Posterior cingulate gyrus (tissue), 11 donors: ENCODE results near the gene ZNF536.
A peak's percentile ranks its signal among the peaks of the same experiment; 100 is the strongest.

Experiments used
- DNase-seq, 10 donors: peaks; one replicate each; pipeline versions ENCODE4 v3.0.0 to v3.0.0-alpha.2; 2020 to 2021; ENCODE audit warnings: mixed read lengths in 3 of 10
- intact Hi-C: fragments of 100-400 bp; cut with DNase I; formaldehyde crosslinking; loops from one replicate; pipeline ENCODE4 v1.15.1; 2023

ZNF536 gene

GRCh38 chr19:30541575-30541974, 169.4 kb downstream of the ZNF536 start:
- no peak for DNase-seq
- intact Hi-C loops: no loop called here

- no peak for DNase-seq
- intact Hi-C loops: no loop called here
These were observed 171.2 kb downstream of the ZNF536 start for GRCh38 chr19:30543243-30543945.

- no peak for DNase-seq
- intact Hi-C loops: no loop called here
These were observed 173.6 kb downstream of the ZNF536 start for GRCh38 chr19:30545752-30546151.

- intact Hi-C loops: no loop called here
- no peak for DNase-seq
These were observed 174.1 kb downstream of the ZNF536 start for GRCh38 chr19:30546332-30546731.

DNA sequence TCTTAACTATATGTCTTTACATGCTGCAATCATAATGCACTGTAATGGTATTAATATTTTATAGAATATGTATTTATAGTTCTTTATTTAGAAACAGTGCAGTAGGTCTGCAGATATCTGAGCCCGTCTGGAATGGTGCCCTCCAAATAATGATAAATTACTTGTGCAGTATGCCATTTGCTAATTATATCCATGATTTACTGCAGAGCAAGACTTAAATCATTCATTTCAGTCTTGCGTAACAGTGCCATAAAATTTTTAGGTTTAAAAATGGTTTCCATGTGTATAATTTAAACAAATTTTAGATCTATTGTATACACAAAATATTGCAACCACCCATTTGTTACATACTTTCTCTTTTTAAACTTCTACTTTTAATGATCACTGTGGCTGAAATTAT, 175.1 kb downstream of the ZNF536 start:
- intact Hi-C loops: no loop called here
- no peak for DNase-seq

DNA sequence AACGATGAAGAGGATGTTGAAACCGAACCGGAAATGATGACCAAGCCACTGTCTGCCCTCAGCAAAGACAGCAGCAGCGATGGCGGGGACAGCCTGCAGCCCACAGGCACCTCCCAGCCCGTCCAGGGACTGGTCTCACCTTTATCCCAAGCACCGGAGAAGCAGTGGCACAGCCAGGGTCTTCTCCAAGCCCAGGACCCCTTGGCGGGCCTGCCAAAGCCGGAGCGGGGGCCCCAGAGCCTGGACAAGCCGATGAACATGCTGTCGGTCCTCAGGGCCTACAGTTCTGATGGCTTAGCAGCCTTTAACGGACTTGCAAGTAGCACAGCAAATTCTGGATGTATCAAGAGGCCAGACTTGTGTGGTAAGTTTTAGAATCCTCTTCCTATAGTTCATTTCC, 177.0 kb downstream of the ZNF536 start:
- DNase-seq: peak in 1 of 10 donors; percentile 73
- intact Hi-C loops: no loop called here

- no peak for DNase-seq
These were observed 179.1 kb downstream of the ZNF536 start for GRCh38 chr19:30551271-30551670.

DNA sequence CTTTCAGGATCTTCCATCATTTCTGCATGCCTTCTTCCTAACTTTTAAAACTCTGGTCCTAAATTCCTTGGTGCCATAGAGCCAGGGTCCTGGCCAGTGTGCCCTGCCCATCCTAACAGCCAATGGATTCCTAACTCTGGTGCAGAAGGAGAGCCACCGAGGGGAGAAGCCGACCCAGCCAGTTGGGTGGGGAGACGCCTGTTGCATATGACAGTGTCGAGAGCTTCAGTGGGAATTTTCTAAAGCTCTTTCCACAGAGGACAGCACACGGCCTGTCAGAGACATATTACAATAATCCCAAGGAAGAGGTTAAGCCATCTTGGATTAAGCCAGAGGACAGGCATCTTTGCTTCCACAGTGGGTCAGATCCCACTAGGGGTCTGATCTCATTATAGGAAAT, 180.4 kb downstream of the ZNF536 start:
- intact Hi-C loops: no loop called here
- DNase-seq: no peak

More at GRCh38 chr19:30551271-30551670, 179.1 kb downstream of the ZNF536 start:
- intact Hi-C loops: no loop called here

- intact Hi-C loops: no loop called here
- DNase-seq: no peak
These were observed 183.0 kb downstream of the ZNF536 start for GRCh38 chr19:30555075-30555790.

- intact Hi-C loops: no loop called here
These were observed 183.6 kb downstream of the ZNF536 start for GRCh38 chr19:30555791-30556110.

DNA sequence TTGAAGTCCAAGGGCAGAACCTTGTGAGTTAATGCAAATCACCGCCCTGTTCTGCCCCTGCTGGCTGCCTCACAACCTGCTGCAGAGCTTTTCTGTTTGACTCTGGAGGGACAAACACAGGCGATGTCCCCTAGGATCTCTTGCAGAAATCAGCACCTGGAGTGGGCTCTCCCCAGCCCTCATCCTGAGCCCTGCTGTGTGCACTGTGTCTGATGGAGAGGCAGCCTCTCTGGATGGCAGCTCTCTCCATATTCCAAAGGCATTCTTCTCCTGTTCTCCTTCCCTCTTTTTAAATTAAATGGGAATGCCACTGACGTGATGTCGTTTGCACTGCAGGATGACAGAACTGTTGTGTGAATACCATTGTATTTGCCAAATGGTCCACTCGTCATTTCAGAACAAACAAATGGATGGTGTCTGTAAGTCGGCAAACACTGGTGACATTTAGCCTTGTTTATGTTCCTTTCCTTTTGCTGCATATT, 184.1 kb downstream of the ZNF536 start:
- peak in 5 of 10 donors; percentile 9 to 84 (median 40) for DNase-seq
- intact Hi-C loops: no loop called here

More at GRCh38 chr19:30555791-30556110, 183.6 kb downstream of the ZNF536 start:
- DNase-seq: peak in 1 of 10 donors; percentile 66

DNA sequence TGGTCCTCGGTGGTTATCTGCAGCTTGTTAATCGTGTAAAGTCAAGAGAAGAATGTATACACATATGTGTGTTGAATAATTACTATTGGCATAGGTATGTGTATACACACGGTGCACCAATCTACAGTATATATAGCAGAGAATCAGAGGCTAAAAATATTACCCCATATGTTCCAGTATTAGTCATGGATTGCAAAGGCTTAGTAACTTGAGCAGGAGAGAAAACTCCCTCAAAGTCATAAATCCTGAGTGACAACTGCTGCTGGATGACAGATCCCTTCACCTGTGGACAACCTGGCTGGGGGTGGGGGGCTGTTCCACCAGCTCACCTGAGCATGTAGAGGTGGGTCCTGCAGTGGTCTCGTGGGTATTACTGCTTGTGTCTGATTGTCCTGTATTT, 185.0 kb downstream of the ZNF536 start:
- peak in 1 of 10 donors; percentile 25 for DNase-seq
- intact Hi-C loops: no loop called here

DNA sequence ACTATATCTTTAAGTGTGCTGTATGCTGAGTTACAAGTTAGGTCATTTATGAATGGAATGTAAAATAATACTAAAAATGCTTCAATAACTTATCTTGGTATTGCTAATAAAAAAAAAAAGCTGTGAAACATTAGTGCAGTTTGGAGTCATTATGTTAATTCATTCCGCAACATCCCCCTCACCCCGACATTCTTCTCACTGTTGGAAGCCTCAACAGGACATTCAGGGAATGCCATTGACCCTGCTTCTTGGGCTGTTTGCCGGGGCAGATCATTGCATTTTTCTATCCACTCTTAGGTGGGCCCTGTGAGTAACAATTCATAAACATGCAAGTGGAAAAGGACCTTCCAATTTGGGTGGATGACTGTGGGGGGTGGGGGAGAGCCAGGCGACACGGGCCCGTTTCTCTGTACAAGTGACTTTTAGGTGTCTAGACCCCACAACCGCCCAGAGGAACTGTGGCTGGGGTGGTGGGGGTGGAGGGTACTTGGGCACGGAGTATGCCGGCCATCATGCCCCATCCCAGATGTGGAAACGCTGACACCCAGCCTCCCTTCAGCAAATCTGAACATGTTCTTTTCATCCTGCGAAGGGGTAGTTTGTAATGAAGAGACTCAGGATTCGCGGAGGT, 185.9 kb downstream of the ZNF536 start:
- intact Hi-C loops: no loop called here
- DNase-seq: peak in 1 of 10 donors; percentile 19

- no peak for DNase-seq
- intact Hi-C loops: no loop called here
These were observed 186.6 kb downstream of the ZNF536 start for GRCh38 chr19:30558793-30559192.

DNA sequence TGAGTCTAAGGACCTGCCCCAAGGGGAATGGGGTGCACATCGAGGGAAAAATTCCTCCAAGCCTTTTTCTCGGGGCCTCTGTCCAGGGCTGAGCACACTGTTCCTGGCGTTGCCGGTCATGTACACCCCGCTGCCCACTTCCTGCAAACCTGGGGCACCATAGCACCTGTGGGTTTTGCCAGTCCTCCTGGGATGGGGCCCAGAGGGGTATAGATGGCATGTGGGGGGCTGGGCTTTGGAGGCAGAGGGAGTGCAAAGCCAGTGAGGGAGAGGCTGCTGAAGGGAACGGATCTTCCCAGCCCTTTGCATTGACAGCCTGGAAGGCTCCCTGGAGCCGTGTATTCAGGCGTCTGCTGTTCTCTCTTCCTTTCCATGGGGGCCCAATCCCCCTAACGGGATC, 187.3 kb downstream of the ZNF536 start:
- intact Hi-C loops: no loop called here
- peak in 1 of 10 donors; percentile 59 for DNase-seq

DNA sequence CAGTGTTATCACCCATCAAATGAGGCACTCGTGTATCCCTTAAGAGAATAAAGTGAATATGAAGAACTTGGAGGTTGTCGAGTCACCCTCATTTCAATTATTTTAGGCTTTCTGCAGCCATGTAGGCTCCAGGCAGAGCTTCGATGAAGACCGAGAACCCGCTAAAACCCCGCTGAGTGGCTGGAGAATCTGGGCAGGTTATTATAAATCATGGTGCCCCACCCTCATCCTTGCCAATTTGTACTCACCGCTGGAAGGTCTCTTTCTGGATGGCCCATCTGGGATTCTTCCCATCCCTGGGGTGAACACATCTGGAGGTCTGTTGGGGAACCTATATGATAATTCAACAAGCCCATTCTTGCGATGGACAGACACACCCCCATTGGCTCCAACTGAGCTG, 190.8 kb downstream of the ZNF536 start:
- intact Hi-C loops: no loop called here
- DNase-seq: peak in 1 of 10 donors; percentile 10

DNA sequence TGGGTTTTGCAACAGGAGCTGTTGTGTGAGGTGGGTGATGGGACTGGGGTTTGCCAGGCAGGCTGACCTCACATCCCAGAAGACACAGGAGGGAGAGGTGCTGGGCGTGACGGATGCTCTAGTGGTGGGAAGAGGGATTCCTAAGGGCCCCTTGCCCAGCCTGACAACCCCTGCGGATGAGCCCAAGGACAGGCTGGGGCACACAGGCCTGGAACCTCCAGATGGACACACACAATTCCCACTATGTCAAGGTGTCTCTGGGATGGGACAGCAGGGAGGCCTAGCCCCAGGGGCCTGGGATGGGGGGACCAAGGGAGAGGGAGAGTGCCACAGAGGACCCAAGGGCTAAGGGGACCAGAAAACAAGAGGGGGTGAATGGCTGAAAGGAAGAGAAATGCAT, 191.5 kb downstream of the ZNF536 start:
- DNase-seq: peak in 1 of 10 donors; percentile 74
- intact Hi-C loops: no loop called here

GRCh38 chr19:30564551-30565011, 192.4 kb downstream of the ZNF536 start:
- intact Hi-C loops: no loop called here
- DNase-seq: peak in 5 of 10 donors; percentile 17 to 90 (median 40)

DNA sequence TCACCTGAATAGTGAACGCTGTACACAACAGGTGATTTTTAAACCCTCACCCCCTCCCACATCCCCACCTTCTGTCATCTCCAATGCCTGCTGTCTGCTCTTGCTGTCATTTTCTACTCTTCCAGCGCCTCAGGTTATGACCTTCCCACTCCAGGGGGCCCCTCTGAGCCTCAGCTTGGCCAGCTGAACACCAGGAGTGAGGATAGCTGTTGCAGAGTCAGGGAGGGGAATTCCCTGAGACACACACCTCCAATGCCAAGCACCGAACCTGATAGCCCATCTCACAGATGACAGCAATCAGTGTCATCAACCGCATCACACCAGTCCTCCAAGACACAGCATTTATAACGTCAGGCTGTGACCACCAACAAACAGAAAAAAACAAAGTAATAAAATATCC, 193.5 kb downstream of the ZNF536 start:
- DNase-seq: no peak
- intact Hi-C loops: no loop called here

DNA sequence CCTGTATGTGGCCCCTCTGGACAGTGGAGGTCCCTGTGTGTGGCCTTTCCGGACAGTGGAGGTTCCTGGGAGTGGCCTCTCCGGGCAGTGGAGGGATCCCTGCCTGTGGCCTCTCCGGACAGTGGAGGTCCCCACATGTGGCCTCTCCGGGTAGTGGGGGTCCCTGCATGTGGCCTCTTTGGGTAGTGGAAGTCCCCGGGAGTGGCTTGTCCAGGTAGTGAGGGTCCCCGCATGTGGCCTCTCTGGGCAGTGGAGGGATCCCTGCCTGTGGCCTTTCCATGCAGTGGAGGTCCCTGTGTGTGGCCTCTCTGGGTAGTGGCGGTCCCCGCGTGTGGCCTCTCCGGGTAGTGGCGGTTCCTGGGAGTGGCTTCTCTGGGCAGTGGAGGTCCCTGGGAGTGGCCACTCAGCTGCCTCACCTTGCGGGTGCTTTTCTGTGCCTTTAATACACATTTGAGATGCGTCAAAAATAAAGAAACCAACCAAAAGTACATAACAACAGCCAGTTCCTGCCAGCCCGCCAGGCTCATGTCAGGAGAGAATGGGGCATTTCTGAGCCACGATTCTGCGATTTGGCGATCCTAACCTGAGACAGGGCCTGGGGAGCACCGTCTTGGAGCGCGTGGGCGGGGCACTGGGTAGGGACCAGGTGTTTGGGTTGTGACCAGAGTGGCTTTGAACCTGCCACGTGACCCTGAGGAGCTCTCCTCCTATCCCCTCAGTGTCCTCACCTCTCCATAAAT, 194.7 kb downstream of the ZNF536 start:
- DNase-seq: no peak
- intact Hi-C loops: no loop called here
